Measurements from ENCODE around the gene TNFRSF18.
"Not testable (repeated sequence)": the region's sequence is repeated elsewhere in the genome, so short reads cannot be mapped to it uniquely, and the experiment has no call there.

TNFRSF18 gene

DNA sequence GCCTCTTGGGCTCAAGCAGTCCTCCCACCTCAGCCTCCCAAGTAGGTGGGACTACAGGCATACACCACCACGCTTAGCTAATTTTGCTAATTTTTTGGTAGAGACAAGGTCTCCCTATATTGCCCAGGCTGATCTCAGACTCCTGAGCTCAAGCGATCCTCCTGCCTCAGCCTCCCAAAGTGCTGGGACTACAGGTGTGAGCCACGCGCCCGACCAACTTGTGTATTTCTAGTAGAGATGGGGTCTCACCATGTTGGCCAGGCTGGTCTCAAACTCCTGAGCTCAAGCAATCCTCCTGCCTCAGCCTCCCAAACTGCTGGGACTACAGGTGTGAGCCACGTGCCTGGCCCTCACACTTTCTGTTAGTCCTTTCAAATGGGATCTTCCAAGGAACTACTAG lies 10.7 kb downstream of the TNFRSF18 start:
- DNase-seq: not testable (repeated sequence)

- DNase-seq: no peak
Observed at GRCh38 chr1:1194723-1195122, 11.7 kb downstream of the TNFRSF18 start.

GRCh38 chr1:1191734-1192133 lies 14.7 kb downstream of the TNFRSF18 start:
- DNase-seq: no peak

DNA sequence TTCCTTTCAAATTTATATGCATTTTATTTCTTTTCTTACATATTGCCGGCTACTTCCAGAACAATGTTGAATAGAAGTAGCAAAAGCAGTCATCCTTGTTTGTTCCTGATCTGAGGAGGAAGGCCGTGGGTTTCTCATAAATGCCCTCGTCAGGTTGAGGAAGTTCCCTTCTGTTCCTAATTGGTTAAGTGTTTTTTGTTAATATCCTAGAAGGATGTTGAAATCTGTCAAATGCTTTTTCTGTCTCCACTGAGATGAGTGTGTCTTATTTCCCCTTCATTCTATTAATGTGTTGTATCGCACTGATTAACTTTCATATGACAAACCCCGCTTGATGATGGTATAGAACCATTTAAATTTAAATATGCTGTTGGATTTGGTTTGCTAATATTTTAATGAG lies 17.3 kb downstream of the TNFRSF18 start:
- no peak for DNase-seq

- DNase-seq: no peak
Observed at GRCh38 chr1:1187938-1188337, 18.5 kb downstream of the TNFRSF18 start.

DNA sequence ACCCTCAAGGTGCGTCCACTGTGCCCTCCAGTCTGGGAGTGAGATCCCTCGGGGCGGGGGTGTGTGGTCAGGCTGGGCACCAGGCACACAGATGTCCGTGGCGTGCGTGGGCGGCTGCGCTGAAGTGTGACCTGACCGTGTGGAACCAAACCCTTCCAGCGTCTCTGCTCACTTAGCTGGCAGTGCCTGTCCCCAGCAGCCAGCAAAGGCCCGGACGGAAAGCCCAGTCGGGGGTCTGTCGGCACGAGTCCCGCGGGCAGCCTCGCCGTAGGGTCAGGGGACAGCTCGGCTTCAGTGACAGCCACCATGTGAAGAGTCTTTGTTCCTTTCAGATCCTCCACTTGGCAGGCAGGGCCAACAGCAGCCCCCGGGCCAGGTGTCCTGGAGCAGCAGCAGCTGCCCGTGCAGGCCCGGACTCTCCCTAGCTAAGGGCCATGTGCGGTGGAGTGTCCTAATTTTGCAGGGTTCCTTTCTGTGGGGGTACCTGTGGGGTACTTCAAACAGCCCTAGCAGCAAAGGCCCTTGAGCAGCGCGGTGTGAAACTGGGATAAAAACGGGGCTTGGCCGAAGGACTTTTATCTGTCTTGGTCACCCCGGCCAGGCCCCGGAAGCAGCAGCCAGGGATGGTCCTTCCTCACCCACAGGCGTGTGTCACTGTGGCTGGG lies 21.2 kb downstream of the TNFRSF18 start:
- no peak for DNase-seq

- DNase-seq: no peak
Observed at GRCh38 chr1:1183833-1184775, 22.3 kb downstream of the TNFRSF18 start.

- DNase-seq: no peak
Observed at GRCh38 chr1:1183221-1183747, 23.1 kb downstream of the TNFRSF18 start.

- no peak for DNase-seq
Observed at GRCh38 chr1:1182491-1183220, 23.7 kb downstream of the TNFRSF18 start.

GRCh38 chr1:1181938-1182410 lies 24.4 kb downstream of the TNFRSF18 start:
- DNase-seq: no peak

DNA sequence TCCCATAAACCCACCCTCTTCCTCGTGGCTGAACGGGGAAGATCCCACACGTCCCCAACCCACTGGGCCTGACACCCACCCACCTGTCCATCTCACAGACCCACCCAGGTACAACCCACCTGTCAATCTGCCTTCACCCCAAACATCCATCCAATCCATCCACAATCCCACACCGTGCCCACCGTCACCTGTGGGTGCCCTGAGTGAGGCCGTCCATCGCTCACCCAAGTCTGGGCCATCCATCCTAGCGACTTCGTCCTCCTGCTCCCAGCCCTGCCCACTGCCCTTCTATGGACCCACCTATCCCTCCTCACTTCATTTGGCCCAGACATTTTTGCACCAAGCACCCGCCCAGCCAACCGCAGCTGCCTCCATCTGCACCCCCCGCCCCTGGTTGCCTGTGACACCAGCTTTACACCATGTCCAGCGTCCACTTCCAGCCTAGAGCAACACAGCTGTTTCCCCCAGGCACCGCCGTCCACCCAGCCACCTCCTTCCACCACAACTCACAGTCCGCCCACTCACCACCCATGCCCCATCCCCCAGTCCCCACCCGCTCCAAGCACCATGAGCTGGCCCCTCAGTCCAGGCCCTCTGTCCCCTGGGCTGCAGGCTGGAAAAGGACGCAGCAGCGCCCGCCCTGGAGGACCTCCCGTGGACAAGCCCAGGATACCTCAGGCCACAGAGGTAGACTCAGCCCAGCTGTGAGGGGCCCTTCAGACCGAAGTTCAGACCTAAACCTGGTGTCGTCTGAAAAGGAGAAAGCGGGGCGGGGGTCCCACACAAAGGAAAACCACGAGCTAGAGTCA lies 25.1 kb downstream of the TNFRSF18 start:
- DNase-seq: no peak

DNA sequence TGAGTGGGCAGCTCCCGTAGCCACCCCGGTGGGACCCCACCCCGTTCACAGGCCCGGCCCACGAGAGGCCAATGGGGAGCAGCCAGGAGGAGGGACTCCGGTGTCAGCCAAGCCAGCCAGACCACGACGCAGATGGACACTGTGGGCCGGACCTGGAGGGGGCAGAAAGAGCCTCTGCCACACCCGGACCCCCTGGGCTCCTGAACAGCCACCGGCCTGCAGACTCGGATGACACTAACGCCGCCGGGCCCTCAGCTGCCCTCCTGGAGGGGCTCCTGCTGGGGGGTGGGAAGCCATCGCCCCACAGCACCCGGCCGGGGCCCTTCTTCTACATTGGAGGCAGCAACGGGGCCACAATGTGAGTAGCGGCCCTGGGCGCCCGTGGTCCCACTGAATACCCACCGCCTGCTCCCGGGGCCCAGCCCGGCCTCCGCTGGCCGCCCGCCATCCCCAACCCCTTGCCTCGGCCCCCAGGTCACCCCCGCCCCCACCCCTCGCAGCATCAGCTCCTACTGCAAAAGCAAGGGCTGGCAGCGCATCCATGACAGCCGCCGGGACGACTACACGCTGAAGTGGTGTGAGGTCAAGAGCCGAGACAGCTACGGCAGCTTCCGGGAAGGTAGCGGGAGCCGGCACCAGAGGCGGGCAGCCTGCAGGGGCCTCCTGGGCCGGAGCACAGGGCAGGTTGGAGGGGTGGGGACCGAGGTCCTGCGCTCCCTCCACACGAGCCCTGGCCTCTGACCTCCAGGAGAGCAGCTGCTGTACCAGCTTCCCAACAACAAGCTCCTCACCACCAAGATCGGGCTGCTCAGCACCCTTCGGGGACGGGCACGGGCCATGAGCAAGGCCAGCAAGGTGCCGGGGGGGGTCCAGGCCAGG lies 26.2 kb downstream of the TNFRSF18 start:
- DNase-seq: no peak

GRCh38 chr1:1179346-1179982 lies 26.9 kb downstream of the TNFRSF18 start:
- DNase-seq: no peak

GRCh38 chr1:1178794-1179331 lies 27.5 kb downstream of the TNFRSF18 start:
- no peak for DNase-seq

GRCh38 chr1:1177452-1178206 lies 28.8 kb downstream of the TNFRSF18 start:
- DNase-seq: no peak

- no peak for DNase-seq
Observed at GRCh38 chr1:1176931-1177330, 29.5 kb downstream of the TNFRSF18 start.

DNA sequence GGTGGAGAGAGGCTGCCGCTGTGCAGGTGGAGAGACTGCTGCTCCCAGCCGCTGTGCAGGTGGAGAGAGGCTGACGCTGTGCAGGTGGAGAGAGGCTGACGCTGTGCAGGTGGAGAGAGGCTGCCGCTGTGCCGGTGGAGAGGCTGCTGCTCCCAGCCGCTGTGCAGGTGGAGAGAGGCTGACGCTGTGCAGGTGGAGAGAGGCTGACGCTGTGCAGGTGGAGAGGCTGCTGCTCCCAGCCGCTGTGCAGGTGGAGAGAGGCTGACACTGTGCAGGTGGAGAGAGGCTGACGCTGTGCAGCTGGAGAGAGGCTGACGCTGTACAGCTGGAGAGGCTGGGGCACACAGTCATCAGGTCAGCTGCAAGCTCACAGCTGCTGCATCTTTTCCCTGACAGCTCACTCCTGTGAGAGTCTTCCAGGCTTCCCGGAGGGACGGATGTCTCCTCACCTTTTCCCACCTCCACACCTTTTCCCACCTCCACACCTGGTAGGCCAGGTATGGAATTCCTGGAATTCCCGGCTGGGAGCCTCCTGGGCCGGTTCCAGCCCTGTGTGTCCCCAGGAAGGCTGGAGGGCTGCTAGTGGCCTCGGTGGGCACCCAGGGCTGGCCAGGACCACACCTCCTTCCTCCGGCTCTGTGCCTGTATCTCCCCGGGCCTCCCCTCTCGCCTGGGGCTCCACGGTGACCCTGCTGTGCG lies 30.2 kb downstream of the TNFRSF18 start:
- DNase-seq: not testable (repeated sequence)

DNA sequence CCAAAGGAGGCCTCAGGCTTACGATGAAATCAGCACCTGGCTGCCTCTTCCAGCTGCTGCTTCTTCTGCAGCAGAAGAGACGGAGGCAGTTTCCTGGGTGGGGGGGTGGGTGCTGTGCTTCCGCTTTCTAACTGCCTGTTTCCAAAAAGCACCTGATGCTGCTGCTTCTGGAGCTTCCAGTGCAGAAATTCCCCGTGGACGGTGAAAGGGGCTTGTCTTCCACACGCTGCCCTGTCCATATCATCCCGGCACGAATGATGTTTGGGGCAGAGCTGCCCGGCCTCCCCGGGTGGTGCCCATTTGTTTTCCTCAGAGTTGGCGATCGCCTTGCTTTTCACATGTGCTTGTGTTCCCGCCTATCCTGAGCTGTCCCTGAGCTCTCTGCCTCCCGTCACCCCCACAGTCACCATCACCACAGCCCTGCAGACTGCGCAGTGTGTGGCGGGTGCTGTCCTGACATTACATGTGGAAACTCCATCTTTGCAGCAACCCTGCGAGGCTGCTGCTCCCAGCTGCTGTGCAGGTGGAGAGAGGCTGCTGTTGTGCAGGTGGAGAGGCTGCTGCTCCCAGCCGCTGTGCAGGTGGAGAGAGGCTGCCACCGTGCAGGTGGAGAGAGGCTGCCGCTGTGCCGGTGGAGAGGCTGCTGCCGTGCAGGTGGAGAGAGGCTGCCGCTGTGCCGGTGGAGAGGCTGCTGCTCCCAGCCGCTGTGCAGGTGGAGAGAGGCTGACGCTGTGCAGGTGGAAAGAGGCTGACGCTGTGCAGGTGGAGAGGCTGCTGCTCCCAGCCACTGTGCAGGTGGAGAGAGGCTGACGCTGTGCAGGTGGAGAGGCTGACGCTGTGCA lies 30.9 kb downstream of the TNFRSF18 start:
- DNase-seq: no peak

All from activated CD4-positive, CD25-positive, alpha-beta regulatory T cell treated with anti-CD3 and anti-CD28 coated beads, Interleukin-2, amount 50 U/mL, for 72 hours (primary cell).